COR-L47 (cell line): ENCODE results near the gene MAPK14.
"Not testable (repeated sequence)": the region's sequence is repeated elsewhere in the genome, so short reads cannot be mapped to it uniquely, and the experiment has no call there.

Experiments used
- DNase-seq: peaks from one replicate; lab custom pipeline; 2025; lab: John Stamatoyannopoulos, UW

Gene MAPK14

GRCh38 chr6:36027501-36028087 lies at the start of gene MAPK14:
Gene MAPK14, plus strand, starts transcription at chr6:36027808. Its CDS starts 350 bp downstream, at chr6:36028158.
- peak; percentile 100 for DNase-seq

- not testable (repeated sequence) for DNase-seq
Observed at GRCh38 chr6:35980126-35980525, 47.5 kb upstream of the MAPK14 start.

- DNase-seq = no peak
Observed at GRCh38 chr6:35980991-35981645, 46.5 kb upstream of the MAPK14 start.

- DNase-seq = no peak
Observed at GRCh38 chr6:35984701-35985100, 42.9 kb upstream of the MAPK14 start.

GRCh38 chr6:35988047-35988446 lies 39.6 kb upstream of the MAPK14 start:
- DNase-seq = not testable (repeated sequence)

- no peak for DNase-seq
Observed at GRCh38 chr6:35993150-35993549, 34.5 kb upstream of the MAPK14 start.

GRCh38 chr6:36000451-36000850 lies 27.2 kb upstream of the MAPK14 start:
- DNase-seq = no peak

GRCh38 chr6:36015666-36016065 lies 11.9 kb upstream of the MAPK14 start:
- no peak for DNase-seq

- no peak for DNase-seq
Observed at GRCh38 chr6:36018339-36018738, 9.3 kb upstream of the MAPK14 start.

- no peak for DNase-seq
Observed at GRCh38 chr6:36019167-36019566, 8.4 kb upstream of the MAPK14 start.

GRCh38 chr6:36020154-36020553 lies 7.5 kb upstream of the MAPK14 start:
- no peak for DNase-seq

GRCh38 chr6:36023996-36024795 lies 3.4 kb upstream of the MAPK14 start, which contains the start of gene SLC26A8:
Gene SLC26A8, minus strand, starts transcription at chr6:36024641. Its CDS starts 4,934 bp downstream, at chr6:36019707.
- DNase-seq = no peak

GRCh38 chr6:36025260-36025931 lies 2.2 kb upstream of the MAPK14 start:
- DNase-seq = no peak

GRCh38 chr6:36025932-36026327 lies 1.7 kb upstream of the MAPK14 start:
- DNase-seq = no peak

GRCh38 chr6:36028088-36028876 lies 674 bp downstream of the MAPK14 start:
- peak; percentile 30 for DNase-seq

GRCh38 chr6:36028877-36029324 lies 1.3 kb downstream of the MAPK14 start:
- peak; percentile 15 for DNase-seq

GRCh38 chr6:36029464-36029863 lies 1.9 kb downstream of the MAPK14 start:
- DNase-seq = no peak

- no peak for DNase-seq
Observed at GRCh38 chr6:36032261-36032660, 4.7 kb downstream of the MAPK14 start.

- DNase-seq = not testable (repeated sequence)
Observed at GRCh38 chr6:36033144-36033543, 5.5 kb downstream of the MAPK14 start.

GRCh38 chr6:36033935-36034334 lies 6.3 kb downstream of the MAPK14 start:
- no peak for DNase-seq

GRCh38 chr6:36034441-36034840 lies 6.8 kb downstream of the MAPK14 start:
- DNase-seq = no peak
